GM21447 (cell line): ENCODE results near the gene TMTC2.

Experiments used
- ATAC-seq: cut with Tn5 transposase; IDR thresholded peaks from one replicate; pipeline ENCODE4 v1.9.1; 2021; ENCODE audit not compliant: unreplicated experiment

Gene TMTC2

DNA sequence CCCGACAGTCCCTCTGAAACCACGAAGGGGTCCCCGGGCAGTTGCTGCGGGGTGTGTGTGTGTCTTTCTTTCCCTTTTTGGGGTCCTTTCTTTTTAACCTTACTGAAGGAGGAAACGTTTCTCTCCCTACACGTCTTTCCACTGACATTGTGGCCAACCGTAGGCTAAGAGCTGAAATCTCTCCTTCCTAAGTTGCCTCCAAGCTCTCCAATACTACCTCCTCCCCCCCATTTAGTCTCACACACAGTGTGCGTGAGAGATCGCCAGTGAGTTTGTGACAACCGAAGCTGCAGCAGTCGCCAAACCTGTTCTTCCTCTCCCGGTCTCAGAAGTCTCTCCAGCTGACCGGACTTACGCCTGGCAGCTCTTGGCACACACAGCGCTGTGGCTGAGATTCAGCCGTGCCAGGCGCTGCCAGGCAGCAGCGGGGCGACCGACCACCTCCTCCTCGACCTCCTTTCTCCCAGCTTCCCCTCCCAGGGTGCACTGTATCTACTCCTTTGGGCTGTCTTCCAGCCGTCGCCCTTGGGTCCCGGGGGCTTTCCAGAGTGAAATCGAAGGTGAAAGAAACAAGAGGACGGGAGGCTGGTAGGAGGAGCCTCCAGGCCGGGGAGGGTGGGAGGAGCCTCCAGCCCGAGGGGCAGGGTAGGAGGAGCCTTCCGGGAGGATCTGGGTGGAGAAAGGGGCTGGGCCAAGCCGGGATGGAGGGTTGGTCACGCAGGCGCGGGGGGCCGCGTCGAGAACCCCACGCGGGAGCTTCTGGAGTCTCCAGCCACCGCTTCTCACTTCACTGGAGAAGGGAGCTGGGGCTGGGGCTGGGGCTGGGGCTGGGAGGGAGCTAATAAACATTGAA lies at the start of gene TMTC2:
TMTC2 (plus strand) TSS at position 739 of the 853 bp plus-strand sequence.
- peak; percentile 82 for ATAC-seq

DNA sequence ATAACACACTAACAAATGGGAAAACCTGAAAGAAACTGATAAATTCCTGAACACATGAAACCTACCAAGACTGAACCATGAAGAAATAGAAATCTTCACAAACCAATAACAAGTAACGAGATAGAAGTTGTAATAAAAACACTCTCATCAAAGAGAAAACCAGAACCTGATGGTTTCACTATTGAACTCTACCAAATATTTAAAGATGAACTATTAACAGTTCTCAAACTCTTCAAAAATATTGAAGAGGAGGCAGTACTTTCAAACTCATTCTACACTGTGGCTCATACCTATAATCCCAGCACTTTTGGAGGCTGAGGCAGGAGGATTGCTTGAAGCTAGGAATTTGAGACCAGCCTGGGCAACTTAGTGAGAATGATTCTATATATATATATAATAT lies 48.4 kb upstream of the TMTC2 start:
- no peak for ATAC-seq

DNA sequence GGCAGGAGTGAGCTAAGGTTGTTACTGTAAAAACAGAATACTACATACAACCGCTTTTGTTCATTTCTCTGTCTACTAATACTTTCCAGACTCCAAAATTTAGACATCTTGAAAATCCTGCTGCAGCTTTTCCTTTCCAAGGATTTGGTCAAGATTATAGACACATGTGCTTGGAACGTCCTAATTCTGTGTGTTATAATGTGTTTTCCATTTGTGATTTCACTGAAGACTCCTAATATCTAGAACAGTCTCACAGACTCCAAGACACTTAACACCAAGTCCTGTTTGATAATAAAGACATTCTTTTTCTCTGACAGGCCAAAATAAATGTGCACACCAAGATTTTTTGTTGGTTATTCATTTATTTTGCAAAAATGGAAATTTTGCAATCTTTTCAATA lies 41.8 kb upstream of the TMTC2 start:
- ATAC-seq = no peak

DNA sequence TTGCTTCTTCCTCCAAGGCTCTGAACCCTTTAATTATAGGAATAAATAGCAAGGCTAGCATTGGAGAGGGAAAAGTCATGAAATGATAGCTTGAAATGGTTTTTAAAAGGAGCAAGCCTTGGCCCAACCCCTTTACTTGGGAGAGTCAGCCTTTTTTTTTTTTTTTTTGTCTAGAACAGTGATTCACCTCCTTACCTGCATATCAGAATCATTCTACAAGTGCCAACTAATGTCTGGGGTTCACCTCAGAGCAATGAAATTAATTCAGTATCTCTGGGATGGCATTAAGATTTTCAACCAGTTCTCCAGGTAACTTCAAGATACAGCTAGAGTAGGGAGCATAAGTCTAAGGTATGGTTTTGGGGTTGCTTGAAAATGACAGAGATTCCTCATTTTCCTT lies 41.3 kb upstream of the TMTC2 start:
- no peak for ATAC-seq

DNA sequence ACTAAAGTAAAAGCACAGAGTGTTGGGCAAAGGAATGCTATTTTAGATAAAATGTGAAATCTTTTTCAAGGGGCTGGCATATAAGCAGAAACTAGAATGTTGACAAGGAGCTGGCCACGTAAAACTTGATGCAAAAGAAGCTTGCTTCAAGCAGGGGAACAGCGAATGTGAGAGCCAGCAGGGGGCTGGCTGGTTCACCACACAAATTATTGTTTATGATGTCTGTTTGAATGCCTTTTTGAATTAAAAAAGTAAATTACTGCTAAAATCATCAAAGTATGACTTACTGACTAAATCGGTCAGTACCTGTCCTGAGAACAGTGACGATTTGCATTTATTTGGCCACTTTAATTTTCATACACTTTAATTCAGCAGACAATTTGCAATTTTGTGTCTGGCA lies 38.9 kb upstream of the TMTC2 start:
- no peak for ATAC-seq

DNA sequence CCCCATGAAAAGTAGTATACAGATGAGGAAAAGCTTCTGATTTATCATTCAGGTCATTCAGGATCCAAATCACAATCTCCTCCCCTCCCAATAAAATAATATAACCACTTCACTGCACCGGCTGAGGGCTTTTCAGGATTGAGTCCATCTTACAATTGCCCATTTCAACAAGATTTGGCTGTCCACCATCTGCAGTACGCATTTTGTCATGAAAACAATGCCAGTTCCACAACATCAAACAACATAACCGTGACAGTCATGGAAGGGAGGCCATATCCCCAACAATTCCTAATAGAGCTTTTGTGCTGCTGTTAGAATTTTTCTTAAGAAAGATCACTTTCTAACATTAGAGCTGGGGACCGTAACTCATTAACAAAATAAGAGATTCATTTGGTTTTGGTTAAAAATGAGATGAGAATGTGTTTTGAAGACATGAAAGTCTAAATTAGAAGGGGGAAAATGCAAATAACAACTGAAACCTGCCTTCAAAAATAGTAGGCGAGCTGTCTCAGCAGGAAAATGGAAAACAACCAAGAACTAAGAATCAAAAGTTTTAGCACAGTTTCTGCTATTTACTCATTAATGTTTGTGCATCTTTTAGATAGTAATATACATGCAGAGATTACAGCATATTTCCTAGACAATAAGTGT lies 38.3 kb upstream of the TMTC2 start:
- ATAC-seq = peak; percentile 44

DNA sequence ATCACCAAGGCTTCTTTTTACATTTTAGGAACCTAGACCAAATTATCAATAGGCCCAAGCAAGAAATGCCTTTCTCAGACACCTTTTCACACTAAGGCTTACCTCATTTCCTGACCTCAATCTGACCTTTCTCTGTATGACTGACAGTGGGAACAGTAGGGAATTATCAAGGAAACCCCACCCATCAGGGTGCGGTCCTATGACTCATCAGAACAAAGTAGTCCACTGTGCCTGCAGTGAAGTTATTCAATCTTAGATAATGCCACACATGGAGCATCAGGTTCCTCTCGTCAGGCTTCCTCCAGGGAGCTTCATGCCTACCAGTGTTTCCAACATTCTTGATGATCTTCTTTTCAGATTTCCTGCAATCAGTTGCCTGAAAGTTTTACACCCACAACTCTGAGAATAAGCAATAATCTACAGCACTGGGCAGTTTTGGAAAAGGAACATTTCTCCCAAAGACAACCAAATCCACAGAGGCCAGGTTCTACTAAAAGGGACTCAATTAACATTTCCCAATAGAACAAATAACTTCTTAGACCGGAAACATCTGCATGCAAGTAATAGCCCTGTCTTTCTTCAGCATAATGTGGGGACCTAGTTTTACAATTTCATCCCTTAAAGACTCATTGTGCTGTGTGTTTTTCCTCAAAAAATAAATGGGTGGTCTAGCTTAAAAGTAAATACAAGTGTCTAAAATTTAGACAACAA lies 35.9 kb upstream of the TMTC2 start:
- peak; percentile 95 for ATAC-seq

DNA sequence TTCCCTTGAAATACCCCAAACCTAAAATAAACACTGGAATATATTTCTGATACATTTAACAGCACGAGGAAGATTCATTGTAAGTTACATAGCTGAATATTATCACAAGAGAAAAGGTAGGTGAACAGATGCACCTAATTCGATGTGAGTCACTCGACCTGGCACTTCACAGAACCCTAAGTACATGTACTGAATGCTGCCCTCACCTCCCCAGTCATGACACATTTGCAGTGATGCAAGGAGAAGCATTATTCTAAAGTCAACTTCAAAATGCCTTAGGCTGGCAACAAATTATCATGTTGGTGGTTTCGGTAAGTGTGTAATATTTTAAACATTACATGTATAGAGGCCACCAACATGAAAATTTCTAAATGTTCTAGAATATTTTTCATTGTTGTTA lies 35.2 kb upstream of the TMTC2 start:
- no peak for ATAC-seq

DNA sequence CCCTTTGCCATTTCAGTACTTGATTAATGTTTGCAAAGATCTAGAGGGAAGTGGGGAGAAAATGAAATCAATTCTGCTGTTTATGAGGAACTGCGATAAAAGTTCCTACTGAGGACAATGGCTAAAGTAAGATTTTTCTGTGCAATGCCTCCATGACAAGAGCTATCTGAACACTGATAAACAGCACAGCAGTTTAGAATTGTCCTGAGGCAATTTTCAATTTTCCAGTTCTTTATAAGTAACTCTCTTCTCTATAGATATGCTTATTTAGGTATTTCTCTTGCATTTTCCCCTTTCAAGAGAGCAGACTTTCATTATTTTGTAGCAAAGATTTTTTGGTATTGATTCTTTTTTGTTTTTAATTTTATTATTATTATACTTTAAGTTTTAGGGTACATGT lies 34.6 kb upstream of the TMTC2 start:
- ATAC-seq = no peak

DNA sequence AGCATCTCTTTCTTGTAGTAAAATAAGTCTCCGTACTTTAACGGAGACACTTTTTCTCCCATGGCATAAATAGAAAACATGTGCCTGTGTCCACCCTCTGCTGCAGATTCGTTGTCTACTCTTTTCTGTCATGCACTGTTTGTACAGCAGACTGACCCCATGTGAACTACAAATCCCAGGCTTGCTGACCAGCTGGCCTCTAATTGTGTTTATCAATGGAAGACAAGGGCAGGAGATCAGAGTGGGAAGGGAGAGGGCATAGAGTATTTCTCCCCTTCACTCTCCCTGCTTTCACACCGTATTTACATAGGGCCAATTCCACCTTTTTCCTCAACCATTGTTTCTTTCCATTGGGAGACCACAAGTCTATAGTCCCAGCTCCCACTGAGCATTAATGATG lies 31.0 kb upstream of the TMTC2 start:
- no peak for ATAC-seq

DNA sequence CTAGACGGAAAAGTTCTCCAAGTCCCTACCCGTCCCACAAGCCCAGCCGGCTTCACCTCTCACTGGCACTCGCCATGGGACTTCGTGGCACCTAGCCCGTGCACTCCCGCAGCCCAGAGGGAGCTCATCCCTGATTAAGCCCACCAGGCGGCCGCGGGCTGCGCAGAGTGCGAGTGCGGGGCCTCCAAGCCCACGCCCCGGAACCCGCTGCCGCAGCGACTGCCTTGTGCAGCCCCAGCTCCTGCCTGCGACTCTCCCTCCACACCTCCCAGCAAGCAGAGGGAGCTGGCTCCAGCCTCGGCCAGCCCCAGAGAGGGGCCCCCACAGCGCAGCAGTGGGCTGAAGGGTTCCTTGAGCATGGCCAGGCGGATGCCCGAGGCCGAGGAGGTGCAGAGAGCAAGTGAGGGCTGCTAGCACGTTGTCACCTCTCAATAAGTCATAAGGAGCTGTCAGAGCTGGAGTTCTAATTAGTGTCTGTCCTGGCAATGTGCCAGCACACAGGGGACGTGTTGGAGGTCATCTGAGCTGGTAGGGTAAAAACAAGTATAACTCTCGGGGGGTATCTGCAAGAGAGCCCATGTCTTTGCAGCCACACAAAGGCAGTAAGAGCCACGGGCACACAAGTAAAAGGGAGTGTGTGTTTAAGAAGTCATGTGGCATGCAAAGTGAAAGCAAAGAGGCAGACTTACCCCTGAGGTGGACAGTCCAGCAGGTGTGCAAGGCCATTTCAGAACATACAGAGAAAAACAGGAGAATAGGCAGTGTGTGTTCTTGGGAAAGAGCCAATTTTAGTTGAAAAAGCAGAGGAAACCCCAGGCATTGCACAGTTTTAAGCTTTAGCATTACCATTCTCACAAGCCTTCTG lies 27.1 kb upstream of the TMTC2 start:
- ATAC-seq = no peak

DNA sequence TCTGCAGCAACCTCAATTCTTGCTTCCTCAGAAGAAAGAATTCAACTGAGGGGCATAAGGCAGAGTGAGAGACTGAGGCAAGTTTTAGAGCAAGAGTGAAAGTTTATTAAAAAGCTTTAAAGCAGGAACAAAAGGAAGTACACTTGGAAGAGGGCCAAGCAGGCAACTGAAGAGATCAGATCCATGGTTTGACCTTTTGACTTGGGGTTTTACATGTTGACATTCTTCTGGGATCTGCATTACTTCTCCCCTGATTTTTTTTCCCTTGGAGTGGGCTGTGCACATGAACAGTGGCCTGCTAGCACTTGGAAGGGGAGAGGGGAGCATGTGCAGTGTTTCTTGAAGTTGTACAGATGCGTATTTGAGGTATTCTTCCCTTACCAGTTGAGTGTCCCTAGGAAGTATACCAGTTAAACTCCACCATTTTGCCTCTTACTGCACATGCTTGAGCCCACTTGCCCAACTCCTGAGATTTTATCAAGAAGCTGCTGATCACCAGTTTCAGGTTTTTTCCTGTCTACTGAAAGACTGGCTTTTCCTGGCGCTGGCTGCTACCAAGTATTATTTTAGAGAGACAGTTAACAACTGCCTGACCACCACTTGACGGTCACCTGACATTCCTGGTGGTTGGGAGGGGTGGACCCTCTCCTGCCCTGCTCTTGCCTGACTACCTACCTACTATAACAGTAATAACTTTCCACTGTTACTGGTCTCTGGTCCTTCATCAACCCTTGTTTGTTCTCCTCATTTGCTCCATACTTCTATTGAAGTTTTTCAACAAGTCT lies 26.0 kb upstream of the TMTC2 start:
- ATAC-seq = no peak

DNA sequence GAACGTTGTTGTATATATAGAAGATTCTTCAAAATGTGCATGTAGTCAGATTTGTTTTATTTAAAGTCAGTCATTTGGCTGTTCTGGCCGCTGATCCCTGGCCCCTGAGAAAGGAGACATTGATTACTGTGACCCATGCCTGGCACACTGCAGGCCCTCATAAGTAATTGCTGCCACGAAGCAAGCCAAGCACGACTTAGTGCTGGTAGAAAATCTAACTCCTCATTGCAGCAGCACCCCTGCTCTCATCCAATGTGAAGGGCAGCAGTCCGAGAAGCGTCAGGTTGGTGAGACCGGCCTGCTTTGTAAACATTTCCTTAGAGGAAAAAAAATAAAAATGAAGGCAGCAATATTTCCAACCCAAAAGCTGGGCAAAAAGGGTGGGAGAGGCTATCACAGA lies 22.8 kb upstream of the TMTC2 start:
- no peak for ATAC-seq

DNA sequence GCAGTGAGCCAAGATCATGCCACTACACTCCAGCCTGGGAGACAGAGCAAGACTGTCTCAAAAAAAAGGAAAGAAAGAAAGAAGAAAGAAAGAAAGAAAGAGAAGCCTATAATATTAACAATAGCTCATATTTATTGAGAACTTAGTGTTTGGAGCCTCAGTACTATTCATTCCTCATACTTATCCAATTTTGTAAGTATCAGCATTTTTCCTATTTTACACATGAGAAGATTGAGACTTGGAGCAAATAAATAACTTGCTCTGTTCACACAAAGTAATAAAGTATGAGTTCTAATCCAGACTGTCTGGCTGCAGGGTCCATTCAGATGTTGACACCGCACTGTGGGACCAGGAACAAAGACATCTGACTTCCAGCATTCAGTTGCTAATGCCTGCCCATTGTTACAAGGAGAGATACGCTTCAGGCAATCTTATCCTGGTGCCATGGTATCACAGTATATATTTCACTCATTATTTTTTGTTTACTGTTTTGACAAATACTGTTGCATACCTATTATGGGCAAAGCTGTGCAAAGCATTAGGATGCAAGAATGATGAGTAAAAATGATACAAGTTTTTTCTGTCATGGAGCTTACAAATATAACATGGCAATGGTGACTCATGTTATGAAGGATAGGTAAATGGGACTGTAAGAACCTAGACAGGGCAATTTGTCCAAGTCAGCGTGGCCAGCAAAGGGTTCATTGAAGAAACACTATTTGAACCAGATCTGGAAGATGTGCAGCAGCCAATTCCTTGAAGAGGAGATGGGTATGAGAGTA lies 21.4 kb upstream of the TMTC2 start:
- ATAC-seq = no peak

DNA sequence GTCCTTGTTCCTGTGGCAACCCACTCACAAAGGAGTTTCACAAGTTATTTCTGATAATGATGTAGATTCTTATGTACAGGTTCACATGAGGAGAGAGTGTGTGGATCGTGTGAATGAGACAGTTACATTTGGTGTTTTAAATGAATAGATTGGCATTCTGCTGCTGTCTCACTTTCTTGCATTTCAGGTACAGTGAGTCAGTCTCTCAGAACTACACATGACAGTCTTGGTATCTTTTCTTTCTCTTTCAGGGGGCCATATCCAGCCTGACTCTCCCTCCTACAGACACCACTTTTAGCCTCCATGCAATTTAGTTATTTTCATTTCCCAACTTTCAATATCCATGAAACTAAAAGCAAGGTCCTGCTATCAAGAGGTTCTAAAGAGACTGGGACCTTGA lies 19.9 kb upstream of the TMTC2 start:
- ATAC-seq = no peak

DNA sequence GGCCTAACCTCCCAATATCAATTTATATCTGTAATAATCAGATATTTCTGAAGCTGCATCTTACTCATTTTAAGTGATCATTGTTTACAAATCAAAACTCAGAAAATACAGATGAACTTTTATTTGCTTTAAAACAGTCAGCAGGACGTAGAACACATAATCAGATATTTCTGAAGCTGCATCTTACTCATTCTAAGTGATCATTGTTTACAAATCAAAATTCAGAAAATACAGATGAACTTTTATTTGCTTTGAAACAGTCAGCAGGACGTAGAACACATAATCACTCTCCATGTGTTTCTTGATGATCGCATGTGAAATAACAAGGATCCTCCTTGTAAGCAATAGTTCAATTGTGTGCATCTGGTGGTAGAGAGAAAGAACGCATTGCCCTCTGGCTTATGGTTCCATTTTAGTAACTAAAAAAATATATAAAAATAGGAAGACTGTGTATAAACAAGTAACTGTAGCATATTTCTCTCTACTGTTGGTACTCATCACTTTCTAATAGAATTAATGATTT lies 15.0 kb upstream of the TMTC2 start:
- no peak for ATAC-seq

DNA sequence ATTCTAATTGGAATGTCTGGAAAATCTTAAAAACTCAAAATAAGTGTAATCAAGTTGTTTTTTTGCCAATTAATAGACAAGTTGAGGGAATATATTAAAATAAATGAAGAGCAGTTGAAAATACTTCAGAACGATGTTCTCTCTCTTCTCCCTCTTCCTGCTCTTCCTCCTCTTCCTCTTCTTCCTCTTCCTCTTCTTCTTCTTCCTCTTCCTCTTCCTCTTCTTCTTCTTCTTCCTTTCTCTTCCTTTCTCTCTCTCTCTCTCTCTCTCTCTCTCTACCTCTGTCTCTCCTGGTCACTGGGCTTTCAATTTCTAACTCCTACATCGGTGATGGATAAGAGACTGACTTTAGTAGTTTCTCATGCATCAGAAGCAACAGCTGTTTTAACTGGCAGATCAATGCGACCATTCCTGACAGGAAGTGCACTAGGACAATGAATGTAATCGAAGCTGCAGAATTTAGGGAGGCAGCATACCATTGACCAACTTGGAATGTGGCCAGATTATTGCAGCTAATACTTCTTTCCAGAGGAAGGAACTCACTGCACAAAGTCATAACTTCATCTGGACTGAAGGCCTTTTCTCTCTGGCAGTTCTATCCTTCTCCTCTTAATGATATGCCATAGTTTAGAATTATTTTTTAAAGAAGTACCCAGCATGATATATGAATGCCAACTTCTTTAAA lies 13.8 kb upstream of the TMTC2 start:
- no peak for ATAC-seq

DNA sequence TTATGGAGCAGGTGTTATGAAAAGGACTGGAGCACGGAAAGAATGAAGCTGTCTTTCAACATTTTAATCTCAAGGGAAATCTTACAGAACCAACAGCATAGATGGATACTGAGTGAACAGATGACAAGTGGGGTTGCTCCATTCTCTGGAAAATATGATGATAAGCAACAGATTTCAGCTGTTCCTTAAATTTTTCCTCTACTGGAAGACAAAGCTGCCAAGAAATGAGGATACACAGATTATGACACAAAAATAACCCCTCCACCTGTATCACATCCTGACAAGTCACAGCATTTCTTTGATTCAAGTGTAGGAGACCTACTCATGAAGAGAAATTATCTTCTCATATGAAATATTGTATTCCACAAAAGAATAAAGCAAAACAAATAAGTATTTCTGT lies 13.0 kb upstream of the TMTC2 start:
- ATAC-seq = no peak

DNA sequence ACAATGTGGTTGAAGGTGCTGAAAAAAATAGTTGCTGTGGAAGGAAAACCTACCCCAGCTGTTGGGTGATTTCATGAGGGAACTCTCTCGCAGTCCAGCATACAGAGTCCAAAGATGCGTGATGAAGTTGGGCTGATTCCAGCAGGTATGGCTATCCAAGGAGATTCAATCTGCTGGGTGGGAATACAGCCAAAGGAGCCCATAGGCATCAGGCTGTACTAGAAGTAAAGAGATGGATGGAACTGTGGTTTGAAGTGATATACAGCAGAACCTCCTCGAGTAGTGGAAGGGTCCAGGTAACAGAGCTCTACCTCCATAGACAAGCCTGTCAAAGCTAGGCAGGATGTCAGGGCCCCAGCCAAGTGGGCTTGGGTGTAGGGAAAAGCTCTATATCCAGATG lies 11.5 kb upstream of the TMTC2 start:
- ATAC-seq = no peak
